Spinal cord (tissue), 10 donors: ENCODE data around the gene CDSN. TPM values are rescaled to one million over a fixed set of nuclear protein-coding genes. Genes with fewer than 3 reads are reported as not detected.
A peak's percentile ranks its signal among the peaks of the same experiment; 100 is the strongest.

Experiments
- DNase-seq, 6 donors: peaks; one replicate each; pipeline versions ENCODE4 v3.0.0 to v3.0.0-alpha.2; 2013 to 2015; ENCODE audit warnings: low spot score in 6 of 6, low read depth in 4 of 6
- H3K27ac ChIP-seq: one replicate; pipeline ENCODE4 v1.5.1; 2013; ENCODE audit warnings: low read depth, low read length, control low read depth
- H3K27me3 ChIP-seq: one replicate; pipeline ENCODE4 v1.6.1; 2013; ENCODE audit warnings: low read length; ENCODE audit not compliant: control insufficient read depth, insufficient read depth
- H3K36me3 ChIP-seq: one replicate; pipeline ENCODE4 v1.6.1; 2013; ENCODE audit warnings: low read length; ENCODE audit not compliant: control insufficient read depth, insufficient read depth
- H3K4me1 ChIP-seq: one replicate; pipeline ENCODE4 v1.6.1; 2013; ENCODE audit warnings: low read length; ENCODE audit not compliant: control insufficient read depth, insufficient read depth
- H3K4me3 ChIP-seq: one replicate; pipeline ENCODE4 v1.5.1; 2013; ENCODE audit warnings: low read depth, low read length, control low read depth
- H3K9me3 ChIP-seq: one replicate; pipeline ENCODE4 v1.6.1; 2013; ENCODE audit warnings: low read length; ENCODE audit not compliant: control insufficient read depth, insufficient read depth
- WGBS: methylation state at CpG from one replicate; pipeline ENCODE4 v1.1.5; 2013; ENCODE audit warnings: missing lambda C conversion rate; ENCODE audit not compliant: insufficient coverage; 5-methylcytosine and 5-hydroxymethylcytosine counted together
- polyA plus RNA-seq, 2 donors: library from polyadenylated mRNA; unstranded; fragments of 120-200 nt; gene quantifications; one replicate each; pipeline ENCODE4 v1.2.1, GENCODE V29; 2013; ENCODE audit not compliant: insufficient read length in 2 of 2
- total RNA-seq, 2 donors: library from RNA; depleted of rRNA in 1 of 2; stranded (reverse); fragments of 120-200 nt in 1 of 2; fragments of >200 nt in 1 of 2; gene quantifications; one replicate each; pipeline versions ENCODE4 v1.2.3 to v1.2.4, GENCODE V29; 2013 to 2014
- donor health status: healthy.

Gene CDSN
- total and polyA plus RNA-seq, 4 donors, result 0.09 TPM; not detected in 3

DNA sequence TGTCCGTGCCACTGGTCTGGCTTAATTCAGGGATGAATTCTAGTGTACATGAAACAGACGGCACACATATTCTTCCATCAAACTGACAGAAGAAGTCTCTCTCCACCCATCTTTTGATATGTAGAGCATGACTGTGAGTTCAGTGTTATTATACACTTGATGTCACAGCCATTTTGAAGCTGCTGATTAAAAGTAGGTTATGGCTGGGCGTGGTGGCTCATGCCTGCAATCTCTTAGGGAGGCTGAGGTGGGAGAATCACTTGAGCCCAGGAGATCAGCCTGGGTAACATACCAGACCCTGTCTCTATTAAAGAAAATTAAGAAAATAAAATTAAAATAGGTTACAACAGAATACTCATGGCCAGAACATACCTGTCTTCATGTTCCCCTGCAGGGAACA is 28.6 kb downstream of the CDSN start:
- Histone ChIP-seq H3K27me3 (no peaks in the 10 kb centered on the region), H3K4me1 (peaks cover 8% of the 10 kb centered on the region), H3K4me3 (no peak overlapping the region), H3K36me3 (no peaks in the 10 kb centered on the region), H3K27ac (no peak overlapping the region), H3K9me3 (no peaks in the 10 kb centered on the region)
- WGBS, result no CpG with 5 or more reads among the region's 3 CpGs
- no peak for DNase-seq

GRCh38 chr6:31090973-31091364 is 29.3 kb downstream of the CDSN start:
- no peaks in the 10 kb centered on the region for H3K27me3 ChIP-seq
- peaks cover 8% of the 10 kb centered on the region for H3K4me1 ChIP-seq
- no peaks in the 10 kb centered on the region for H3K9me3 ChIP-seq
- no peaks in the 10 kb centered on the region for H3K36me3 ChIP-seq
- no peak for DNase-seq
- no peak overlapping the region for H3K4me3 ChIP-seq
- no peak overlapping the region for H3K27ac ChIP-seq
- WGBS, result 40% methylated on average over 1 of the region's 6 CpGs

GRCh38 chr6:31090275-31090972 is 29.8 kb downstream of the CDSN start:
- H3K27ac ChIP-seq, result no peak overlapping the region
- no peaks in the 10 kb centered on the region for H3K27me3 ChIP-seq
- H3K4me3 ChIP-seq, result no peak overlapping the region
- no CpG with 5 or more reads among the region's 3 CpGs for WGBS
- no peak for DNase-seq
- H3K36me3 ChIP-seq, result no peaks in the 10 kb centered on the region
- no peaks in the 10 kb centered on the region for H3K9me3 ChIP-seq
- H3K4me1 ChIP-seq, result peaks cover 8% of the 10 kb centered on the region

DNA sequence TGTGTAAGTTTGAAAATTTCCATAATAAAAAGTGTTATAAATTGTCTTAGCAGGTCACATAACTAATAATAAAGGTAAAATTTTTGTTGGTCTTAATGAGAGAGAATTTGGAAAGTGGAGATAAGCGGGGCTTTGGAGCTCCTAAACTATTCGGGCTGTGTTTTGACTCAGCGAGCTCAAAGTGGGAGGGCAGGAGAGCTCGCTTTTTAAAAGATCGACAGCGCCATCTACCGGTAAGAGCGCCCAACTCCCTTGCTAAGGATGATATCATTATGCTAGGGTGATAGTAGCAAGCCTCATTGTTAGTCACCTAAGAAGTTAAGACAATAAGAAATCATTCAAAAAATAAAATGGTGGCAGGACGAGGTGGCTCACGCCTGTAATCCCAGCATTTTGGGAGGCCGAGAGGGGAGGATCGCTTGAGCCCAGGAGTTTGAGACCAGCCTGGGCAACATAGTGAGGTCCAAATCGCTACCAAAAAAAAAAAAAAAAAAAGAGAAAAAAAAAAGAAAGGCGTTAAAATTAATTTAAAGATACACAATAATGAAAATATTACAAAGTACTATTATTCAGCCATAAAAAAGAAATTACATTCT is 32.7 kb downstream of the CDSN start:
- Histone ChIP-seq H3K36me3 (no peaks in the 10 kb centered on the region), H3K27ac (no peak overlapping the region), H3K4me1 (no peaks in the 10 kb centered on the region), H3K4me3 (no peak overlapping the region), H3K27me3 (no peaks in the 10 kb centered on the region), H3K9me3 (no peaks in the 10 kb centered on the region)
- DNase-seq, result peak; percentile 79 to 97 (median 88)
- 0% methylated on average over 8 of the region's 14 CpGs for WGBS

DNA sequence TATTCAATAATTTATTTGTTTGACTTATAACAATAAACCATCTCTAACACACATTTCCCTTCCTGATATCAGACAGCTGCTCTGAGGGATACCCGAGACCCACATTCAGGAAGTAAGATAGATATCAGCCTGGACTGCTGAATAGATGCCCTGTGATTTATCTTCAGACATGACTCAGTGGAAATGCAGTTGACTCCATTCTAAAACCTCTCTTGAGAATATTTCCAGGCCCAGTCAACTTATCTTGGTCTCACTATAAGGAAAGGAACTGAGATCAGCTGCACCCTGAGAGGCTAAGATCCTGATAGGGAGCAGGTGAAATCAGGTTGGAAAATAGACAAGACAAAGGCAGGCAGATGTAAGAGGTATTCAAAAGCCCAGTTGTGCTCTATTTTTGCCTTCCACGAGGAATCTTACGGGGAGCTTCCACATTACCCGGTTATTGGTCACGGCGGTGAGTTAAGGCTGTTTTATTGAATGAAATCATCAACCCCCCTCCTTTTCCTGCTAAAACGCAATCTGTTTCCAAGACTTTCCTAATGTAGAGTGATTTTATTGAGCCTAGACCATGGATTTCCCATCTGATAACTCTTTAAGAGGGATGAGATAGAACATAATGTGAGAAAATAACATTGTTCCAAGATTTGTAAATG is 33.3 kb downstream of the CDSN start:
- Histone ChIP-seq H3K27ac (no peak overlapping the region), H3K9me3 (no peaks in the 10 kb centered on the region), H3K4me3 (no peak overlapping the region), H3K27me3 (no peaks in the 10 kb centered on the region), H3K4me1 (no peaks in the 10 kb centered on the region), H3K36me3 (no peaks in the 10 kb centered on the region)
- DNase-seq, result no peak
- WGBS, result 40% methylated on average over 1 of the region's 7 CpGs

- no peak for DNase-seq
- no peak overlapping the region for H3K27ac ChIP-seq
- H3K27me3 ChIP-seq, result no peaks in the 10 kb centered on the region
- H3K4me1 ChIP-seq, result peaks cover 6% of the 10 kb centered on the region
- H3K9me3 ChIP-seq, result no peaks in the 10 kb centered on the region
- no peaks in the 10 kb centered on the region for H3K36me3 ChIP-seq
- 29% methylated on average over 5 of the region's 8 CpGs for WGBS
- H3K4me3 ChIP-seq, result no peak overlapping the region
Observed at GRCh38 chr6:31083742-31084354, 36.4 kb downstream of the CDSN start.

DNA sequence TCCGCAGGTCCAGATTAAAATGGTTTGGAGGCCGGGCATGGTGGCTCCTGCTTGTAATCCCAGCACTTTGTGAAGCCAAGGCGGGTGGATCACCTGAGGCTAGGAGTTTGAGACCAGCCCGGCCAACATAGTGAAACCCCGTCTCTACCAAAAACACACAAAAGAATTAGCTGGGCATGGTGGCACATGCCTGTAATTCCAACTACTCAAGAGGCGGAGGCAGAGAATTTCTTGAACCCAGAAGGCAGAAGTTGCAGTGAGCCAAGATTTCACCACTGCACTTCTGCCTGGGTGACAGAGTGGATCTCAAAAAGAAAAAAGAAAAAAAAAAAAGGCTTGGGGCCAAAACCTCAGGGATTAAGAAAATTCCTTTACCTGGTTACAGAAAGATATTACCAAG is 38.4 kb downstream of the CDSN start:
- H3K4me1 ChIP-seq, result peaks cover 6% of the 10 kb centered on the region
- H3K9me3 ChIP-seq, result no peaks in the 10 kb centered on the region
- no peak for DNase-seq
- H3K4me3 ChIP-seq, result no peak overlapping the region
- 68% methylated on average over 5 of the region's 6 CpGs for WGBS
- H3K36me3 ChIP-seq, result no peaks in the 10 kb centered on the region
- no peaks in the 10 kb centered on the region for H3K27me3 ChIP-seq
- no peak overlapping the region for H3K27ac ChIP-seq

DNA sequence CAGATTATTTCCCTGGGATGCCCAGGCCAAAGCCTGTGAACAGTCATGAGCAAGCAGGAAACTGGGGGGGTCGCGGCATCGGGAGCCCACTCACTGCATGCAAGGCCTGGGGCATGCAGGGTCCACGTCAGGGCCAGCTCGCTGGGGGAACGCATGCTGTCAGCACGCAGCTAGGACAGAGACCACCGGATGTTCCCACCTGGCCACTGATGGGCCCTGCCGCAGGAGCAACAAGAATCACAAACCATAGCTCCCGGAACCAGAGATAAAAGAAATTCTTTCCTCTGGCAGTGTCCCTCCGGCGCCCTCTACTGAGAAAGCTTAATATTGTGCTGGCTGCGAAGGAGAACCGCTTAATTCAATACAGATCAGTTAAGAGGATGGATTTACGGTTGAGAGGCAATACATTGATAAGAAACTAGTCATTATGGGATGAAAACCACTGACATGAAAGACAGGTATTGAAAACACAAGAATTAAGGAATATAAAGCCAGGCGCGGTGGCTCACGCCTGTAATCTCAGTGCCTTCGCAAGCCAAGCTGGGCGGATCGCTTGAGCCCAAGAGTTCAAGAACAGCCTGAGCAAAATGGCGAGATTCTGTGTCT is 40.5 kb downstream of the CDSN start:
- WGBS, result 32% methylated on average over 19 of the region's 22 CpGs
- Histone ChIP-seq H3K4me1 (peaks cover 6% of the 10 kb centered on the region), H3K27me3 (no peaks in the 10 kb centered on the region), H3K27ac (no peak overlapping the region), H3K9me3 (no peaks in the 10 kb centered on the region), H3K36me3 (no peaks in the 10 kb centered on the region), H3K4me3 (peak overlapping the region; percentile 22)
- peak in 3 of 6 donors; percentile 59 to 95 (median 92) for DNase-seq

DNA sequence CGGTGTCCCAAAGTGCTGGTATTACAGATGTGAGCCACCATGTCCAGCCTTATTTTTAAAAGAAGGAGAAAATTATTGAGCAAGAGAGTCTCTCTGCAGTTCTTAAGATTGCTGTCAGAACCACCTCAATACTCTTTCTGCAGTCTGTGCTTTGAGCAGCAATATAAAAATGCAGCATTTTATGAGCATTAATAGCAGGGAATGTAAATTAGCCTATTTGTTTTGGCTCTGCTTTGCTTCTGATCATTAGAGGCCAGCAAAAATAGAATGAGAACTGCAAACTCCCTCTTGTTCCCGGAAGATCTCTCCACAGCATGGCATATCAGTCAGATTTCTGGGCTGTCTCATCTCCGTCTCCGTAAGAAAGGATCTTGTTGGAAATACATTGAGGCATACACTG is 43.6 kb downstream of the CDSN start:
- Histone ChIP-seq H3K4me1 (peaks cover 13% of the 10 kb centered on the region), H3K27ac (no peak overlapping the region), H3K9me3 (no peaks in the 10 kb centered on the region), H3K36me3 (no peaks in the 10 kb centered on the region), H3K4me3 (no peak overlapping the region), H3K27me3 (no peaks in the 10 kb centered on the region)
- no peak for DNase-seq
- 60% methylated on average over 1 of the region's 4 CpGs for WGBS
